Activated T-cell treated with anti-CD3 and anti-CD28 coated beads for 1 hour (primary cell): ENCODE measurements around the gene RAI14.
A peak's percentile ranks its signal among the peaks of the same experiment; 100 is the strongest.
"Not testable (repeated sequence)": the region's sequence is repeated elsewhere in the genome, so short reads cannot be mapped to it uniquely, and the experiment has no call there.

Experiments
- DNase-seq: peaks from one replicate; pipeline ENCODE4 v3.0.0-alpha.2; 2020; ENCODE audit warnings: low read depth

Gene RAI14

DNA sequence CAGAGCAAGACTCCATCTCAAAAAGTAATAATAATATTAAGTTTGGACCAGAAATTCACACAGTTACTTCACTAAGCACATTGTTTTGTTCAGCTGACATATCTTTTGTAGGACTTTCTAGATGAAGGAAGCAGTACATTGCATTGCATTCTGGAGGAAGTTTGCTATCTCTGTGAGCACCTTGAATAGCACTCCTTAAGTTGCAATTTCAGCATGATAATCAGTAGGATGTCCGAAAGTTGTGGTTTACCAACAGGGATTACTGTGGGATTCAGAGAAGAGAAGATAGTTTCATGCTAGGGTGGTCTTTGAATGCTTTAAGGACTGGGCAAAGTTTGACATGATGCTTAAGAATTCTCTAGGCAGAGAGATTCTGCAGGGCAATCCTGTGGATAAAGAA lies 164.5 kb downstream of the RAI14 start:
- DNase-seq: no peak

DNA sequence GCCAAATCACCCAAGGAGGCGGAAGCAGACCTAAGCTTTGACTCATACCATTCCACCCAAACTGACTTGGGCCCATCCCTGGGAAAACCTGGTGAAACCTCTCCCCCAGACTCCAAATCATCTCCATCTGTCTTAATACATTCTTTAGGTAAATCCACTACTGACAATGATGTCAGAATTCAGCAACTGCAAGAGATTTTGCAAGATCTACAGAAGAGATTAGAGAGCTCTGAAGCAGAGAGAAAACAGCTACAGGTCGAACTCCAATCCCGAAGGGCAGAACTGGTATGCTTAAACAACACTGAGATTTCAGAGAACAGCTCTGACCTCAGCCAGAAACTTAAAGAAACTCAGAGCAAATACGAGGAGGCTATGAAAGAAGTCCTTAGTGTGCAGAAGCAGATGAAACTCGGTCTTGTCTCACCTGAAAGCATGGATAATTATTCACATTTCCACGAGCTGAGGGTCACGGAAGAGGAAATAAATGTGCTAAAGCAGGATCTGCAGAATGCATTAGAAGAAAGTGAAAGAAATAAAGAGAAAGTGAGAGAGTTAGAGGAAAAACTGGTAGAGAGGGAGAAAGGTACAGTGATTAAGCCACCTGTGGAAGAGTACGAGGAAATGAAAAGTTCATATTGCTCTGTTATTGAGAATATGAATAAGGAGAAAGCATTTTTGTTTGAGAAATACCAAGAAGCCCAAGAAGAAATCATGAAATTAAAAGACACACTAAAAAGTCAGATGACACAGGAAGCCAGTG lies 167.0 kb downstream of the RAI14 start:
- no peak for DNase-seq

DNA sequence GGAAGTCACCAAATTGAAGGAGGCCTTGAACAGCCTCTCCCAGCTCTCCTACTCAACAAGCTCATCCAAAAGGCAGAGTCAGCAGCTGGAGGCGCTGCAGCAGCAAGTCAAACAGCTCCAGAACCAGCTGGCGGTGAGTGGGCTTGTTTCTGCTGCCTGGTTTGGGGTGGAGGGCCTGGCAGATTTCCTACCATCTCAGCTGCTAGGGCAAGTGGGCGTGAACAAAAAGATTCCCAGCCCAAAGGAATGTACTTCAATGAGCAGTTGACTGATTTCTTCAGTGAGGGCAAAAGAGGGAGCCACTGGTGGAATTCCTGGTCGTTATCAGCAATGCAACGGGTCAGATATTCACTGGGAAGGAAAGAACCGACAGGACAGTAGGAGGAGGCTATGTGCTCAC lies 170.2 kb downstream of the RAI14 start:
- DNase-seq: no peak

DNA sequence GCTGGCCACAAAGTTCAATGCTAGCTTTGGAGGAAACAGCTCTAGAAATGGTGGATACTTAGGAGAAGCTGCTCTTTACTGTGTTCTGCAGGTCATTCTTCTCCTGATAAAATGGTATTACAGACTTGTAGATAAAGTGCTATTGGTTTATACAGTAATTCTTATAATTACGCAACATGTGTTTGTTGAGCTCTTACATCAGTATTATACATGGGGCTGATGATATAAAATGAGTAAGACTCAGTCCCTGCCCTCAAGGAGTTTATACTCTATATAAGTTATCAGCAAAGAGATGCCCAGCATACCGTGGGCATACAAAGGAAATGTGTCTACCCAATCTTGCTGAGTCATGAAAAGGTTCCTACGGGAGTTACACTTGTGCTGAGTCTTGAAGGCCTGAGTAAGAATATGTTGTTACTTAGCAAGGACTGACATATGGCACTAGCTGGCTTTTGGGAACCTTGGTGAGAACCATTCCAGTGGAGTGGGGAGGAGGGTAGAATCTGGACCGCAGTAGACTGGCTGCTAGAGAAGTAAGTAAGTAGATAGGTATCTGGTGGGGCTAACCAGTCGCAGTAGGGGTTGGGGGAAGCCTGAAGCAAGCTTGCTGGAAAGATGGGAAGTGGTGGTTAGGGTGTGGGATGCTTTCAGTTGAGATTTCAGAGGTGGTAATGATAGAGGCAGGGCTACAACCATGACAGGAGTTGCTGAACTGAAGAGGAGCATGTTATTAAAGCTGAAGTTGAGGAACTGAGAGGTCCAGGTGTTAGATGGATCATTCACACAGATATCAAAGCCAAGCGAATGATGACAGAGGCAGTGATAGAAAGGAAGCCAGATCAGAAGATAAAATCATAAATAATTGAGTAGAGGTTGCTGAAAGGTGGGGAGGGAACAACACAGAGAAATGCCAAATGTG lies 171.7 kb downstream of the RAI14 start:
- no peak for DNase-seq

DNA sequence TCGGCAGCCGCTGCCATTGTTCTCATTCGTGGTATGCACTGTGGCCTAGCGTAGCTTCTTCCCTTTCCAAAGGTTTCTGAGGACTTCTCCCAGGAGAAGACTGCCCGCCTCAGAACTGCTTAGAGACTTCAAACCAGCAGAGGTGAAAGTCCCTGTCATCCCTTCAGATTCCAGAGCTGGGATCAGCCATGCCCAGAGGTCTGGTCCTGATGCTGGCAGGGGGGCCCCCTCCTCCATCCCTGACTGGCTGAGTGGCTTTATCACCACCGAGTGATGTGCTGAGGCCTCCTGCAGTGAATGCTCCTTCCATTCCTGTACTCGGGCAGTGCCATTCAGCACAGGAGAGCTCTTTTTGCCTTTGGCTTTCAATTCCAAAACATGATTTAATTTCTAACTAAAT lies 174.7 kb downstream of the RAI14 start:
- not testable (repeated sequence) for DNase-seq

DNA sequence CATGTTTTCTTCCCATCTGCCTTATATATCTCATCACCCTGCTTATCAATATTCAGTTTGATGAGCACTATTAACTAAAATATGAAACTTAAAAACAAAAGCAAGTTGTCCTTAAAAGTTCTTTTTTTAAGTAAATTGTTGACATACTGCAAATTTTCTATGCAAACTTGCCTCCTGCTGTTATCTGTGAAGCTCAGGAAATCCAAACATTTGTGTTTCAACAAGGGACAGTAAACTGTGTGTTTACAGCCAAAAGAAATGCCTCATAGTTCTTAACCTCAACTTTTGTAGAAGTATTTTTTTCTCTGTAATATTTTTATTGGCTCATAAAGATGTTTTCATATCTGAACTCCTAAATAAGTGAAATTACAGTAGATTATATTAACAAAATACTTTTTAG lies 175.2 kb downstream of the RAI14 start:
- no peak for DNase-seq

DNA sequence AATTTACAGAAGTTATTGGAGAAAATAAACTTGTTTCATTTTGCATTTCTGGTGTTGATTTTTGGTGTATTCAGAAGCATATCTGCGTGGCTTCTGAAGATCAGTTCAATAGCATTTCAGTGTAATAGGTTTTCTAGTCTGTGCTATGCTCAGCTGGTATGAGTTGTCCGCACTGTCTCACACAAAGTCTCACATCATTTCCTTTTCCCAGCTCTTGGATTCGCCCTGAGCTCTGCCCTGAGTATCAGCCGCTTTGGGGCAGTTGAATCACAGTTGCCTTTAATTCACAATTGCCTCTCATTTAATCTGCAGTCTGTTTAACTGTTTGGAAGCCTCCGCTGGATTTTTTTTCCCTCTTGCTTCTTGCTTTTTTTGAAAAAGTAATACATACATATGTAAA lies 176.4 kb downstream of the RAI14 start:
- DNase-seq: no peak

DNA sequence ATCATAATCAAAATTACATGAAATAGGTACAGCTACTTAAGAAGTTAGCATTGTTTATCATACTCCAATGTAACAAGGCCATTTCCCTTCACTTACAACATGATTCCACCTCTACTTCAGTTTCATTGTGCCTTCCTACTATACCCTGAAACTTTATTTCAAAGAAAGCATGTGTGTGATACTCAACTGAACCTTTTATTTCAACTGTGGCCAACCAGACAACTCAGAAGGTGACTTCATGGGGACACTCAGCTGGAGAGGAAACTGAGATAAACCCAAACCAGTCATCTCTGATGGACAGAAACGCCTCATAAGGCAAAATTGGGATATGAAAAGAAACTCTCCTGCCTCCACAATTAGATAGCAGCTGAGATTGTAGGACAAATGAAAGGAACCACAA lies 177.0 kb downstream of the RAI14 start:
- no peak for DNase-seq

DNA sequence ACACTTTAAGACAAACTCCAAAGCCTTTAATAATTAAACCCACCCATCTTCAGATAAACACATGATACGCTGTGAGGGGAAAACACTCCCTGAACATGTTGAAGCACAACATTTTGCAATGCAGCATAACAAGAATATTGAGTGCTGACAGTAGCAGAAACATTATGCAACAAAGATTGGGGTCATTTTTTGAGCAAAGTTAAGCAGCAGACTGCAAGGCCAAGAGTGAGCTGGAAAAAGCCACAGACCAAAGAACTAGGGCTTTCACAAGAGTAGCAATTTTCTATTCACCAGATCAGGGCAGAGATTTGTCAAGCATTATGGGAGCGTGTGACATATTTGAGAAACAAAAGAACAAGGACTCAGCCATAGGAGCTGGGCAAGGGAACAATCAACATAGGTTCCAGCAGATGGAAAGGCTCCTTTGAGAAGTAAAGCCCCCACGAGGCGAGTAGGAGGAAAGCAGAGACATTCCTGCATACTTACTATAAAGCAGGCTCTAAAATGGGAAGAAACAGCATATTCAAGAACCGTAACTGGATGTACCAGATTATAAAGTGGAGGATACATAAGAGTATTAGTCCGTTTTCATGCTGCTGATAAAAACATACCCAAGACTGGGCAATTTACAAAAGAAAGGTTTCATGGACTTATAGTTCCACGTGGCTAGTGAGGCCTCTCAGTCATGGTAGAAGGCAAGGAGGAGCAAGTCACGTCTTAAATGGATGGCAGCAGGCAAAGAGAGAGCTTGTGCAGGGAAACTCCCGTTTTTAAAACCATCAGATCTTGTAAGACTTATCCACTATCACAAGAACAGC lies 178.1 kb downstream of the RAI14 start:
- no peak for DNase-seq

DNA sequence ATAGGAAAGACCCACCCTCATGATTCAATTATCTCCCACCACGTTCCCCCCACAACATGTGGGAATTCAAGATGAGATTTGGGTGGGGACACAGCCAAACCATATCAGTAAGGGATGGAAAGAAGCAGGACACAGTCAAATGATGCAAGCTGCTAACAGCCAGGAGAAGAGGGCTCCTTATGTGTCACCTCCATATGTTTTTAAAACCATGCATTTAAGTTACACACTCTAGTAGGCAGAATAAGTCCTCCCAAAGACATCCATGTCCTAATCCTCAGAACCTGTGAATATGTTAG lies 178.6 kb downstream of the RAI14 start:
- no peak for DNase-seq

DNA sequence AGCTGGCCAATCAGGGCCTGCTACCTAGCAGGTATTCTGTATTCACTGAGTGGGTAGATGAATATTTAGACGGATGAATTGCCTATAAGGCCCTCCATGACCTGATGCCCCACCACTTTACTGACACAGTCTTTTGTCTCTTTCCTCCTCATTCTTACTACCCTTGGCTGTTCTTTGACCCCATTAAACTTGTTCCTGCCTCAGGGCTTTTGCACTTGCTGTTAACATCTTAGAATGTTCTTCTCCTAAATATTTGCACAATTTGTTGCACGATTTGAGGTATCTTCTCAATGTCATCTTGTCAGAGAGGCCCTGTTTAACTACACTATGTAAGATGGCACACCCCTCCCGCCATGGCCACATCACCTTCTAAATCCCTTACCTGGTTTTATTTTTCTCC lies 179.5 kb downstream of the RAI14 start:
- DNase-seq: no peak

DNA sequence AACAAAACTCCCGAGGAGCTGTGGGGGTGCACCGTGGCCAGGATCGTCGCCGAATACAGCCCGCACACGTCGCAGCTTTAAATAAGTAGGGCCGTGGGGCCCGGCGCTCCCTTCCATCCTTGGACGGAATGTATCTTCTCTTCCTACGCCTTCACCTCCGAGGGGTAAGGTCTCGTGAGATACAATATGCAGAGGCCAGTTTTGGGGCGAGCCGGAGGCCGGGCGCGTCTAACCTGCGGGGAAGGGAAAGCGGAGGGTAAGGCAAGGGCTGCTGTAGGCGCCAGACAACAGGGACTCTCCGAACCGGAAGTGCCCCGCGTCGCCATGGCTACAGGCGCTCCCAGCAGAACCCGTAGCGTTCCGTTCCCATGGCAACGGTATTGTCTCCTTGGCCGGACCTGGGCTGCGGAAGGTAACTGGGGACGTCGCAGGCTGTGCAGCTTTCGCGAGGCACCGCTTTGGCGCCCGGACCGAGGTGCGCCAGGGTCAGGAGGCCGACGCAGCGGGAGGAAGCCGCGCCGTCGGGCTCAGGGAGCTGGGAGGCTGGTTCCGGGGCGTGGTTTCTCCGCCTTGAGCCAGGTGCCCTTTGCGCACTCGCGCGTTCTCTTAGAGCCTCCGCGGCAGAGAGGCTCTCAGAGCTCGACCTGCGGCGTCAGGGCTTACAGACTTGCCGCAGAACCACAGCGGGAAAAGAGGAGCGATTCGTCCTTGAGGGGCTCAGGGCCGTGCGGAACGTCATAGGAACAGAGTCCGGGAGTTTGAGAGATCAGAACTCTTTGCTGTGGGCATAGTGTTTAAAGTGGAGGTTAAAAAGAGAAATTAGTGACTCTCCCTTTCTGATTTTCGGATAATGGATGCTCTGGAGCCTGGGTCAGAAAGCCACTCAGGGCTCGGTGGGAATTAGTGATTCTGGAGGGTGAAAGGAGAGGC lies 182.9 kb downstream of the RAI14 start, which contains the start of gene TTC23L:
TSS of gene TTC23L (plus strand) at position 380 of the 930 bp plus-strand sequence. CDS start 1,508 bp downstream, outside the sequence.
- peak; percentile 84 for DNase-seq

DNA sequence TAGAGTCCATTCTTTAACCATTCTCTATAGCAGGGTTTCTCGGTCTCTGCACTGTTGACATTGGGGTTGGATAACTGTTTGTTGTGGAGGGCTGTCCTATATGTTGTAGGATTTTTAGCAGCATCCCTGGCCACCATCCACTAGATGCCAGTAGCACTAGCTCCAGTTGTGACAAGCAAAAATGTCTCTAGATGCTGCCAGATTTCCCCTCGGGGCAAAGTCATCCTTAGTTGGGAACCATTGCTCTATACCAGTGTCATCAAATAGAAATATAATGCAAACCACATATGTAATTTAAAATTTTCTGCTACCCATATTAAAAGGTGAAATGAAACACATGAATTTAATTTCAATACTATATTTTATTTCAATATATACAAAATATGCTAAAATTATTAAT lies 185.7 kb downstream of the RAI14 start:
- DNase-seq: no peak

DNA sequence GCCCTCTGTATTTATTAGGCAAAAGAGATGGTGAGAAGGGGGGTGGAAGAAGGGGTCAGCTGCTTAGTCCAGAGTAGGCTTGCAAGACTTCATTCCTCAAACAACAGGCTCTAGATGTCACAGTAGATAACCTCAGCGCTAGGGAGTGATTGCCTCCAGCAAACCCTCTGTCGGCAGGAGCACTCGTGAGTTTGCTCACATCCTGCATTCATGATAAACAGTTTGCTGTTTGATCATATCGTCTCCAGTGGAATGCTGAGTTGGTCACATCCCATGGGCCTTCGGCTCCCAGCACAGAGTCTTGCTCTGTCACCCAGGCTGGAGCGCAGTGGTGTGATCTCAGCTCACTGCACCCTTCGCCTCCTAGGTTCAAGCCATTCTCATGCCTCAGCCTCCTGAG lies 186.4 kb downstream of the RAI14 start:
- no peak for DNase-seq

DNA sequence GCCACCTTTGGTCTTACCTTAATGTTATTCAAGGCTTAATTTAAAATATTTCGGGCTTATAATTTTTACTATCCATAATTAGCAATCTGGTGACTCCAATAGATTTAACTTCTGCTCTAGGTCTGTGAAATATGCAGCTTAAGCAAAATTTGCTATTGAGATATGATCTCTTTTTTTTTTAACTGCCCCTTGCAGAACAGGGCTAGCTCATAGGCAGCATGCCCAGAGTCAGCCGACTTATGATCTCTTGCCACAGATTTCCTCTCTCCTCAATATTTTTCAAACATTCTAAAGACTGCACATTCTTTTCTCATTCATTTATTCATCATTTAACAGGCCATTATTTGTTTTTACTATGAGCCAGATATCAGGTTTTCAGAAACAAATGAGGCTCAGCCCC lies 187.4 kb downstream of the RAI14 start:
- DNase-seq: no peak

DNA sequence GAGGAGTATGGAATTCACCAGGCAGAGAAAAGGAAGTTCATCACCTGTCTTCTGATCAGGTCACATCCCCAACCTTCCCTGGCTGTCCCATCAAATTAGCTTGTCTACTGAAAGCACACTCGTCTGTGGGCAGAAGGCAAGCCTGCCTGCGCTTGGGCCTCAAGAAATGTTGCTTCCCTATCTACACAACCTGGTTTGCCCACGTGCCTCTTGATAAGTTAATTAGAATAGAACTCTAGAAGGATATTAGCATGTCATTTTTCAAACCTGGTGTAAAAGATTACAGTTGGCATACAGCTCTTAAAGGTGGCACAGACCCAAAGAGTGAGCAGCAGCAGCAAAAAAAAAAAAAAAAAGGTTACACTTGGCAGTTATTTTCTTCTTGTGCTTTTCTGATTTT lies 188.0 kb downstream of the RAI14 start:
- DNase-seq: no peak

DNA sequence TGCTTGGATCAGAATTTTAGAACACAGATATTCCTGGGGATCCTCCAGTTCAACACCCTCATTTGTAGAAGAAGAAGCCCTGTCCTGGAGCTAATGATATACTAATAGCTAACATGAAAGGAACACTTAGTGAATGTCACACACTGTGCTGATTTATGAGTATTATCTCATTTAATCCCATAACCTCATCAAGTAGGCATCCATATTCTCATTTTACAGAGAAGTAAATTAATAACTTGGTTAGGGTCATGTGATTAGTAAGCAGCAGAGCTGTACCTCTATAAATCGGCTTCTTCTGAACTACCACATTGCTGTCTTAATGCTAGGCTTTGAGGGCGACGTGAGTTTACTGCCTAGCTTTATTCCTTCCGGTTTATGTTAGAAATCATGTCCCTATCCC lies 188.9 kb downstream of the RAI14 start:
- no peak for DNase-seq

DNA sequence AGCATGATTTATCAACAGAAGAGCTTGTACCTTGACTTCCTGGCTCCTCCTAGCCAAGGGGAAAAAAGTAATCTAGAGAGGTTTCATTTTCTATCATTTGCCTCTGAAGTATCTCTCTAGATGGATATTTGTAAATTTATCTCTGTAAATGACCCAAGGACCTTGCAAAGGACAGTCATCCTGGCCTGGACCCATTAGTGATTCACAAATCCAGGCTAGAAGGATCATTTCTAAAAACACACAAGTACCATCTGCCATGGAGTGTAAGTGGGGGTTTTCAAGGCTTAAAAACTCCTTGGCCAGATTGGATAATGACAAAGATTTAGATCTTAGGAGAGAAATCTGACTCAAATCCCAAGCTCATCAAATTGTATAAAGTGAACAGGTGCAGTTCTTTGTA lies 190.9 kb downstream of the RAI14 start:
- no peak for DNase-seq

DNA sequence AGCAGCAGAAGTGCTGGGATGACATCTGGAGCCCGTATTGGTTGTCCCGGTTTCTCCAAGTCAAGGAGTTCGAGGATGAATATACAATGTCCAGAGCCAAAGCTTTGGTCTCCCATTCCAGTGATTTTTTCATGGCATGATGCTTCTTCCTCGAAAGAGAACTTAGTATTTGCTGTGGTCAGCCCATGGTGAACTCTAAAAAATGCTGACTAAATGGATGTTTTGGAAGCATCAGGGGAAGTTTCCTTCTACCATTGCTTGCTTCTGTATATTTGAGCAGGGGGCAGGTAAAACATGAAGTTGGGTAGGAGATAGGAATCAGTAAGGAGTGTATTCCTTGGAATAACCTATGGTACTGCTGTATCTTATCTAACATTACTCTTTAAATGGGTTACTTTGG lies 191.4 kb downstream of the RAI14 start:
- DNase-seq: no peak

DNA sequence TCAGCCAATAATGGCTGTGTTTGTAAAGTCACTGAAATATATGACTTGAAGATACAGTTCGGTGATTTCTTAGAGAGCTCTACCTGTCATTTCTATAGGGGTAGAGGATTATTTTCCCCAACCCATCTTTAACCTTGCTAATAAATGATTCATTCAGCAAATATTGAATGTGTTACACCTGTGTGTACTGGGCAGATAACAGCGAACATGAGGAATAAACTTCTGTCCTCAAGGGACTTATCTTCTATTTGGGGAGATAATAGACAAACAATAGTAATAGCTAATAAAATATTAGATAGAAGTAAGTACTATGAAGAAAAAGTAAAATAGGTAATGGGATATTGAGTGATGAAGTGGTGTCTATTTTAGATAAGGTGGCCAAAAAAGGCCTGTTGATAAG lies 192.1 kb downstream of the RAI14 start:
- no peak for DNase-seq

DNA sequence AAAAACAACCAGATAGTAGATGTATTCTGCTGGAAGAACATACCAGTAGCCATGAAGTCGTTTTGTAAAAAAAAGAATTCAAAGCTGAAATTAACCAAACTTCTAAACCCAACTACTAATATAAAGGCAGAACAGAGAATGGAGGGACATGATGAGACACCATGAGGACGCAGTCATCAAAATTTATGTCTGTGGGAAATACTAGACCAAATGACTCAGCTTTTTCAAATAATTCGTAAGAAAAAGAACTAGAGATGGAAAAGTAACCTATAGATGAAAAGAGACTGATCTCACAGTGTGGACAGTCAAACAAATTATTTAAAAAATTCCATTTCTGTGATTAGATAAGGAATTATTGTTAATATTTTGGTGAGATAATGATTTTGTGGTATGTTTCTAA lies 193.1 kb downstream of the RAI14 start:
- no peak for DNase-seq
